ENCODE measurements around the gene ST6GAL2.
A peak's percentile ranks its signal among the peaks of the same experiment; 100 is the strongest.

Gene ST6GAL2, protein sequence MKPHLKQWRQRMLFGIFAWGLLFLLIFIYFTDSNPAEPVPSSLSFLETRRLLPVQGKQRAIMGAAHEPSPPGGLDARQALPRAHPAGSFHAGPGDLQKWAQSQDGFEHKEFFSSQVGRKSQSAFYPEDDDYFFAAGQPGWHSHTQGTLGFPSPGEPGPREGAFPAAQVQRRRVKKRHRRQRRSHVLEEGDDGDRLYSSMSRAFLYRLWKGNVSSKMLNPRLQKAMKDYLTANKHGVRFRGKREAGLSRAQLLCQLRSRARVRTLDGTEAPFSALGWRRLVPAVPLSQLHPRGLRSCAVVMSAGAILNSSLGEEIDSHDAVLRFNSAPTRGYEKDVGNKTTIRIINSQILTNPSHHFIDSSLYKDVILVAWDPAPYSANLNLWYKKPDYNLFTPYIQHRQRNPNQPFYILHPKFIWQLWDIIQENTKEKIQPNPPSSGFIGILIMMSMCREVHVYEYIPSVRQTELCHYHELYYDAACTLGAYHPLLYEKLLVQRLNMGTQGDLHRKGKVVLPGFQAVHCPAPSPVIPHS

DNA sequence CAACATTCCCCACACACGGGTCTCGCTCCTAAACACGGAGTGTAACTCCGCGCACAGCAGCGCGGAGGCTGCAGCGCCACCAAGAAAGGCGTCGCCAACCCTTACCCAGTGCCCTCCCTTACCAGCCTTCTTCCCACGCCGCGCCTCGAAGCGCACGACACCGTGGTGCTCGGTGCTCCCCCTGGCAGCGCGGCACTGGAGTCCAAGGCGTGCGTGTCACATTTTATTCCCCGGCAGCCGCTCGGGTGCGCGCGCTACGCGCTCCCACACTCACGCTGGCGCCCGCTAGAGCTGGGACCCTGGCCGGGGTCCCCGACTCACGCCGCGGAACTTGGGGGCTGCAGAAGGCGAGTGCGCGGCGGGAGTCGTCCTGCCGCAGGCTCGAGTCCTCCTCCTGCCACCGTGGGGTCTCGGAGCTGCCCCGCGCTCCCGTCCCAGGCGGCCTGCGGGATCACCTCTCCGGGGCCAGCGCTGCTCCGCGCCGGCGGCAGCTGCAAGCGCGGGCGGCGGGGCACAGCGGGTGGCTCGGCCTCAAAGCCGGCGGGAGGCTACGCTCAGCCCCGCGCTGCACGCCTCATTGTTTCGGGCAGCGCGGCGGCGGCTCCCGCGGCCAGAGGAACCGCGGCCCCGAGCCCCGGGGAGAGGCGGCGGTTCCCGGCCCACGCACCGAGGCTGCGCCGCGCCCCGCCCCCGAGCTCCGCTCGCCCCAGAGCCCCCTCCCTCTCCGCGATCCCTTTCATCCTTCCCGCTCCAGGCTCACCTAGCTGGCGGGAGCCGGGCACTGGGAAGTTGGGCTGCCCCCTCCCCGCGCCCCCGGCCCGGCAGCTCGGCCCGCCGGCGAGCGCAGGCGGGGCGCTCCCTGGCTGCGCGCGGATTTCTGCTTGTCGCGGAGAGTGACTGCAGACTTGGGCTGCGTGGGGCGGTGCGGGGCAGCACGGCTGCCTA, at the start of gene ST6GAL2:
Gene ST6GAL2, minus strand, starts transcription at position 197 of the 945 bp plus-strand sequence. CDS start 42,190 bp downstream, outside the sequence.
- DNase-seq = peak; percentile 92

GRCh38 chr2:106932644-106933043, 46.7 kb upstream of the ST6GAL2 start:
- no peak for DNase-seq

GRCh38 chr2:106931717-106932335, 45.9 kb upstream of the ST6GAL2 start:
- DNase-seq = no peak

DNA sequence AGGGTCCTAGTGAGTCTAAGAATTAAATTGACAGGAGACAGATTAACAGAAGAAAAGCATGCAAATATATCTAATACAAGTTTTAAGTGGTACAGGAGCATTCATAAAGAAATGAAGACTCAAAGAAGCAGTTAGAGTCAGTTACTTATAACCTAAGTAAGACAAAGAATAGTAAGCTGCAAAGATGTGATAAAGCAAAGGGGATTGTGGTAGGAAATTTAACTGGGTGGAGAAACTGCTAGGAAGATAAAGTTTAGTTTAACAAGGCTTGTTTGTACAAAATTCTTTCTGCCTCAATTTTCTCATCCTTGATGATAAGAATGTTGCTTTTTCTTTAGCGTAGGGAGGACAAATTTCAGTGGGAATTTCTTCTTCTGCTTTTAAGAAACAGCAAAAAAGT, 35.5 kb upstream of the ST6GAL2 start:
- DNase-seq = no peak

DNA sequence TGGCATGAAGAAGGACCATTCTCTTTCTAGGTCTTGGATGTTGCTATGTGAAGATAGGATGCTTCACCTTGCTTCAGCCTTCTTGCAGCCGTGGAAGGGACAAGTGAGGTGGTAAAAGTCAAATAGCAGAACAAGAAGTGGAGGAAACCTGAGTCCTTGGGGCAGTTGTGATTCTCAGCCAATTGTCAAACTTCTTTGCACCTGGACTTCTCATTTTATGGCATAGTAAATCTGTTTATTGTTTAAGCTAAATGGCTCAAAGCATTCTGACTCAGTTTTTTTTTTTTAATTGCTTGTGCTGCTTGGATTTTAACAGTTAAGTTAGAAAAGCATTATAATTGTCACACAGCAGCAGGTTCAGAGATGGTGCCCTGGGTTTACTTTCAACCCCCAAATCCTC, 33.0 kb upstream of the ST6GAL2 start:
- no peak for DNase-seq

DNA sequence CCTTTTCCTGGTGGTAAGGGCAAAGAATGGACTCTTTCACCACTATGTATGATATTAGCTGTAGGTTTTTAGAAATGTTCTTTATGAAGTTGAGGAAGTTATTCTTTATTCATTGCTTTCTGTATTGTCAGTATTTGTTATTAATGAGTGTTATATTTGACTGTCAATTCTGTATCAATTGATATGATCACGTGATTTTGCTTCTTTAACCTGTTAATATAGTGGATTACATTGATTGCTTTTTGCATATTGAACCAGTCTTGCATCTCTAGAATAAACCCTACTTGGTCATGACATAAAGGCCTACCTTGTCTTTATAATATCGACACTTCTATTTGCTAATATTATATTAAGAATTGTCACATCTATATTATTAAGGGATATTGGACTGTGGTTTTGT, 18.3 kb upstream of the ST6GAL2 start:
- DNase-seq = no peak

DNA sequence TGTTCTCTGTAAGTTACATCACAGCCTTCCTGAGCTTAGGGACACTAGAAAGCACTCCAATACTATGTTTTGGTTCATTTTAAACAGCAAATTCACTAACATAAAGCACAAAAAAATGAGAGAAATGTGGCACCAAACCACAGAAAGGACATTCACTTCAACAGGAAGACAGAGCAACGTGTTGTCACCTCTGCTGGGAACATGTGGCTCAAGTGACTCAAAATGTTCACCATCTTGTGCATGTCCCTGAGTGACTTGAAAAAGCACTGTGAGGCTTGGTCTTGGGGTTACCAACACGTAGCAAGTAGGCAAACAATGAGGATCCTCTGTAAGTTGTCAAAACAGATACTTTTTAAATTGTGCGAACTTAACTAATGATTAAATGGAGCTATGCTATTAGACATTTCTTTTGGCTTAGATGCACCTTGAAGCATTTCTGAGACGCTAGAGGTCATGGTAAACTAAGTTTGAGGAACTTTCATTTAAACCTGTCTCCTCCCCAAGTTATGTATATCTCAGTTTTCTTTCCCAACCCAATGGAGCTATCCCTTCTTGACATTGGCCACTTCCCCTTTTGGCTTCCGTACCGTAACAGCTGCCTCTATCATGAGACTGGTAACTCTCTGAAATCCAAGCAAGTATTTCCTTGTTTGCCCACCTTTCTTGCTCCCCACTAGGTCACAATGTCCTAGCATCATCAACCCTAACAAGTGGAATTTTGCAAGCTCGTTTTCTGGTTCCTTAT, 14.0 kb upstream of the ST6GAL2 start:
- no peak for DNase-seq

DNA sequence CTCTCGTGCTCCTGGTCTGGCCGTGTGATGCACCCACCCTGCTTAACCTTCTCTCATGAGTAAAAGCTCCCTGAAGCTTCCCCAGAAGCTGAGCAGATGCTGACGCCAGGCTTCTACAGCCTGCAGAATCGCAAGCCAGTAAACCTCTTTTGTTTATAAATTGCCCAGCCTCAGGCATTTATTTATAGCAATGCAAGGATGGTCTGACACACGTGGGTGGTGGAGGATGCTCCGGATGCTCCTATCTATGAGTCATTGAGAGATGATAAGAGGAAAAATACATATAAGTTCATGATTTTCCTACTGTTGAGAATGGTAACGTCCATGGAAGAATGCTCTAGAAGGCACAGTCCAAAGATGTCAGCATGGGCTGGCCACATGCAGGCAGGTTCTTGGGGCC, 8.6 kb upstream of the ST6GAL2 start:
- DNase-seq = no peak

DNA sequence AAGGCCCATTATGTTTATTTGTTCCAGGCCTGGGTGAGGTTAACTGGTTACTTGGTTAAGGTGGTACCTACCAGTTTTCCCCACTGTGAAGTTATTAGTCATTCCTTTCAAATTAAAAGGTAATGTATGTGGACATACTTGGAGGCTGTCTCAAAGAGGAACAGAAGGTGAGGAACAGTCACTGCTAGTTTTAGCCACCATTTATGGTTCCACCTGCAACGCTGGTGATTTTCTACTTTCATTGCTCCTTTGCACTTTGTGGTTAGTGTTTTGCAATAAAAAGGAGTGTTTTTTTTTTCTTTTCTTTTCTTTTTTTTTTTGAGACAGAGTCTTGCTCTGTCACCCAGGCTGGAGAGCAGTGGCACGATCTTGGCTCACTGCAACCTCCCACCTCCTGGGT, 6.1 kb upstream of the ST6GAL2 start:
- DNase-seq = no peak

DNA sequence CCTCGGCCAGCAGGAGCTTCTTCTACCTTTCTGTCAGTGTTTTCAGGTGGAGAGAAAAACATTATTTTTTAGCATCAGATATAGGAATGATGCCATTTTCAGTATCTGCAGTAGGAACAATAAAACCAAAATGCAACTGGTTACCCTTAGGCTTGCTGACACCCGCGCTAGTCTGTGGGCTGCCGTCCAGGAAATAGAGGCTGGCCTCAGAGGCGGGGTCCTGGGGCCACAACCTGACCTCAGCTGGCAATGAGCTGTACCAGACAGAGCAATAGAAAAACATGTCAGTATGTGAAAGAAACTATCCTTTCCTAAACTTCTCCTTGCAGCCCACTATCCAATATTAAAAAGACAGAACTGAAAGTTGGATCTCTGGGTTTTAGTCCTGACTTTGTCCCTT, 4.6 kb upstream of the ST6GAL2 start:
- DNase-seq = no peak

DNA sequence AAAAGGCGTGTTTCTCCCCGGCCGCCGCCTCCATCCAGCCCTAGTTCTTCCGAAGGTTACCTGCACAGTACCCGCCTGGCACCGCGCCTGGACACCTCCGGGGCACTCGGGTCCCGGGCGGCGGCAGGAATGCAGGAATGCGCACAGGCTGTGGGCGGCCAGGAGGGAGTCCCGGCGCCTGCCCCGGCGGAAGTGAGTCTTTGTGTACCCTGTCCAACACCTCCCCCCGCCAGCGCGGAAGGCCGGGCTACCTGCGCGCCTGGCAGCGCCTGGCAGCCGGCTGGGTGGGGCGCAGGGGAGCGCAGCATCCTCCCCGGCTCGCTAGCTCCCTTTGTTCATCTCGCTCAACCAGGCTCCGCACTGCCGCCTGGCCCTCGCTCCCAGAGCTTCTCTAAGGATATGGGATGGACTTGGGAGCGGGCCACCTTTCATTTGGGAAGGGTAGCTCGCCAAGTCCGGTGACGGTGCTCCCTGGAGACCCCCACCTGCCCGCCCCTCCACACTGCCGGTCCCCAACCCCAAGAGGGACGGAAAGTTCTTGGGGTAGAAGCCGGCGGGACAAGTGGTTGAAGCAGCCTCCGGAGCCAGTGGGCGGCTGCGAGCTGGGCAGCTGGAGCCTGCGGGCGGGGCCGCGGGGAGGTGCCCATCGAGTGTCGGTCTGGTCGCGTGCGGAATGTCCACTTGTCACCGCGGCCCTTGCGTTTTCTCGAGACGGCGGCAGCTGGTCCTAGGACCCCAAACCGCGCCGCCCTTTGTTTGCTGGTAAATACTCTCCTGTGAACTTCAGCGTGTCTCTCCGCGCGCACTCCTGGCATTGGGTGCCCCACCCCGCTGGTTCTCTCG, 1.2 kb upstream of the ST6GAL2 start:
- DNase-seq = peak; percentile 91

GRCh38 chr2:106885329-106885728, 638 bp downstream of the ST6GAL2 start:
- DNase-seq = no peak

GRCh38 chr2:106882673-106883072, 3.3 kb downstream of the ST6GAL2 start:
- DNase-seq = peak; percentile 35

- DNase-seq = no peak
Observed at GRCh38 chr2:106878206-106878605, 7.8 kb downstream of the ST6GAL2 start.

DNA sequence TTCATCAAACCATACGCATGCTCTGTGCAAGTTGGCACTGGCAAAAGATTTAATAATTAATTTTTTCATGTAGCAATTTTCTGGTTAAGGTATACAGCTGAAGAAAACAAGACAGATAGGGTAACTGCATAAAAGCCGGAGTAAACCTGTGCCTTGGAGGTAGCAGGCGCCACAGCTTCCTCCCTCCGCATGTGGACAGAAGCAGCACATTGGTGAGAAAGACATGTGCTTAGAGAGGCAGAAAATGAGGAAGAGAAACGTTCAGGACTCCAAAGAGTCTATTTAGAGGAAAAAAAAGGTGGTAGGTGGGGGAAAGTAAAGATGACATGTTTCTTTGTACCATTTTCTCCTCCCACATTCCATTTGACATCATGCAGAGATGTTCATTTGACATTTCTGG, 9.3 kb downstream of the ST6GAL2 start:
- DNase-seq = no peak

GRCh38 chr2:106869512-106870275, 16.3 kb downstream of the ST6GAL2 start:
- no peak for DNase-seq

DNA sequence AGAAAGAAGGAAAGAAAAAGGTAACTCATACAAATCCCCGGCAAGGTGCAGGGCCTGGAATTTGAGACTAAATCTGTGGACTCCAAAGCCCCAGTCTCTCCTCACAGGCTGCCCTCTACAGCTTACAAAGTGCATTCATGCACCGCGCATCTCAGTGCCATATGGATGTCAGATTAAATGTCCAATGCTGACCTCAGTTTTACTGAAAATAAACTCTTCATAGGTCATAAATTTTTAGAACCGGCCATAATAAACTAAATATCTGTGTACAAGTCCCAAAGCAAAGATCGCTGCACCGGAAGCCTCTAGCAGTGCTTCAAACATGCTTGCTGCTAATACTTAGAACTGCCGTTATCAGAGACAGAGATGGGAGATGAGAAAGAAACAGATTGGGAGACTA, 17.7 kb downstream of the ST6GAL2 start:
- no peak for DNase-seq

GRCh38 chr2:106867196-106867953, 18.6 kb downstream of the ST6GAL2 start:
- DNase-seq = no peak

GRCh38 chr2:106866641-106867040, 19.3 kb downstream of the ST6GAL2 start:
- DNase-seq = no peak

GRCh38 chr2:106864051-106864450, 21.9 kb downstream of the ST6GAL2 start:
- DNase-seq = no peak

All from retina (tissue), 1 donor.